SK-N-MC (cell line): ENCODE measurements around the gene PODXL2.

Experiments
- EZH2 ChIP-seq: fragments of 200-600 bp; sonication (generic); IDR thresholded peaks from one replicate; pipeline ENCODE4 v1.6.1; 2017; ENCODE audit warnings: antibody characterized with exemption
- POLR2AphosphoS5 ChIP-seq: IDR thresholded peaks from 2 replicates; pipeline ENCODE4 v1.6.1; 2012; ENCODE audit warnings: mild to moderate bottlenecking, low read depth, low read length, borderline replicate concordance

DNA sequence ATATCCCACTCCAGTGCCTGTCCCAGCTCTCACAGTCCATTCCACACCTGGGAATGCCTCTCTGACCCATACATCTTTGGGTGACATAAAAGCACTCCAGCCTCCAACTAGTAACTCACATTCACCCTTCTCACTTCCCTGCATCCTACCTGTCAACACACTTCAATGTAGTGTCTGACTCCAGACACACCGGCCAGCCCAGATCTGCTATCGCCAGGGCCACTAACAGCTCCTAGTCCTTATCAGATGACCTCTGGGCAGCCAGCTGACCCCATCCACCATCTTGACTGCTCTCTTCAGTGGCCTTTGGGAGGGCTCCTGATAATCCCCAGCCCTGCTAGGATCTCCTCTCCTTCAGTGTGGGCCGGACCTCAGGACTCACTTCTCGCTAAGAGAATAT lies 33.7 kb upstream of the PODXL2 start:
- TF ChIP-seq POLR2AphosphoS5 (no peak), EZH2 (no peak)
